ENCODE measurements around the gene C21orf58. TPM values are rescaled to one million over a fixed set of nuclear protein-coding genes. Genes with fewer than 3 reads are reported as not detected.

C21orf58 gene
- polyA plus RNA-seq, 1 of the 3 experiments (the other 2 are of a cell fraction) = 9.7 TPM

GRCh38 chr21:46314441-46315020 lies 9.1 kb downstream of the C21orf58 start:
- Histone ChIP-seq H3K27me3 (ENCODE audit: insufficient read depth) (no peaks in the 10 kb centered on the region), H3K36me3 (replicated peaks in 1 of 2; ENCODE audit: control insufficient read depth in 1 of 2, insufficient read depth in 2 of 2, low read length in 1 of 2) (peaks cover 0 to 11% of the 10 kb centered on the region in 2 experiments), H4K20me1 (ENCODE audit: insufficient read depth) (no peaks in the 10 kb centered on the region), H2AFZ (ENCODE audit: low read depth) (no peak overlapping the region), H3K4me2 (no peak overlapping the region), H3K9me3 (no peaks in the 10 kb centered on the region), H3F3A (replicated peaks; ENCODE audit: insufficient read depth) (no peaks in the 10 kb centered on the region), H3K4me3 (ENCODE audit: low read depth in 2 of 2, low read length in 1 of 2) (no peak overlapping the region), H3K4me1 (ENCODE audit: control insufficient read depth in 1 of 2, insufficient read depth in 2 of 2, low read depth in 1 of 2, low read length in 1 of 2) (peaks cover 0 to 18% of the 10 kb centered on the region in 2 experiments; a peak in 1 of 4 replicates), H3K79me2 (ENCODE audit: insufficient read depth) (peaks cover 7% of the 10 kb centered on the region), H3K9me2 (no peaks in the 10 kb centered on the region), H3K27ac (ENCODE audit: low read depth in 2 of 2, low read length in 1 of 2) (no peak overlapping the region), H3K9ac (no peak overlapping the region)
- CTCF ChIA-PET = interaction anchor here (0.8 to 1.1 kb wide), 2 partner anchors 11 kb away, joined by 3 to 4 read pairs; a partner anchor contains a TSS
- DNase-seq = no peak
- WGBS (ENCODE audit: low lambda C conversion rate) = 93% methylated on average over 11 of the region's 22 CpGs
- POLR2A ChIA-PET = no interaction called here
- TF ChIP-seq POLR2AphosphoS5 (IDR thresholded peaks at IDR 0.05; ENCODE audit: low read depth, low read length) (no peak), NFIC (IDR thresholded peaks at IDR 0.05; ENCODE audit: borderline replicate concordance) (no peak), TCF12 (IDR thresholded peaks at IDR 0.05) (no peak), JUND (IDR thresholded peaks at IDR 0.05) (no peak), GATA2 (CRISPR knock-in tag; IDR thresholded peaks at IDR 0.05) (no peak), EP300 (IDR thresholded peaks at IDR 0.05; ENCODE audit: borderline replicate concordance in 1 of 2, low read depth in 1 of 2, low read length in 1 of 2) (no peak), YY1 (IDR thresholded peaks at IDR 0.05; ENCODE audit: low read depth) (no peak), USF1 (IDR thresholded peaks at IDR 0.05; ENCODE audit: borderline replicate concordance, low read depth) (no peak), RAD21 (IDR thresholded peaks at IDR 0.05; ENCODE audit: low read length) (no peak), NRF1 (IDR thresholded peaks at IDR 0.05; ENCODE audit: low read depth, low read length) (no peak), FOXM1 (IDR thresholded peaks at IDR 0.05; ENCODE audit: low read depth) (no peak), TAF1 (IDR thresholded peaks at IDR 0.05; ENCODE audit: borderline replicate concordance, low read depth, low read length) (no peak), CHD2 (IDR thresholded peaks at IDR 0.05; ENCODE audit: low read length, partially characterized antibody) (no peak), TEAD4 (IDR thresholded peaks at IDR 0.05; ENCODE audit: borderline replicate concordance, insufficient read depth) (no peak), SMC3 (IDR thresholded peaks at IDR 0.05; ENCODE audit: low read depth, low read length) (no peak)
- TF ChIP-seq, protein P1, sequence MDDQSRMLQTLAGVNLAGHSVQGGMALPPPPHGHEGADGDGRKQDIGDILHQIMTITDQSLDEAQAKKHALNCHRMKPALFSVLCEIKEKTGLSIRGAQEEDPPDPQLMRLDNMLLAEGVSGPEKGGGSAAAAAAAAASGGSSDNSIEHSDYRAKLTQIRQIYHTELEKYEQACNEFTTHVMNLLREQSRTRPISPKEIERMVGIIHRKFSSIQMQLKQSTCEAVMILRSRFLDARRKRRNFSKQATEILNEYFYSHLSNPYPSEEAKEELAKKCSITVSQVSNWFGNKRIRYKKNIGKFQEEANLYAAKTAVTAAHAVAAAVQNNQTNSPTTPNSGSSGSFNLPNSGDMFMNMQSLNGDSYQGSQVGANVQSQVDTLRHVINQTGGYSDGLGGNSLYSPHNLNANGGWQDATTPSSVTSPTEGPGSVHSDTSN (IDR thresholded peaks at IDR 0.05) = no peak
- TF ChIP-seq, protein P2, sequence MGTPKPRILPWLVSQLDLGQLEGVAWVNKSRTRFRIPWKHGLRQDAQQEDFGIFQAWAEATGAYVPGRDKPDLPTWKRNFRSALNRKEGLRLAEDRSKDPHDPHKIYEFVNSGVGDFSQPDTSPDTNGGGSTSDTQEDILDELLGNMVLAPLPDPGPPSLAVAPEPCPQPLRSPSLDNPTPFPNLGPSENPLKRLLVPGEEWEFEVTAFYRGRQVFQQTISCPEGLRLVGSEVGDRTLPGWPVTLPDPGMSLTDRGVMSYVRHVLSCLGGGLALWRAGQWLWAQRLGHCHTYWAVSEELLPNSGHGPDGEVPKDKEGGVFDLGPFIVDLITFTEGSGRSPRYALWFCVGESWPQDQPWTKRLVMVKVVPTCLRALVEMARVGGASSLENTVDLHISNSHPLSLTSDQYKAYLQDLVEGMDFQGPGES (IDR thresholded peaks at IDR 0.05; ENCODE audit: low read depth, low read length) = no peak
